Measurements from ENCODE around the gene RGS1.

DNA sequence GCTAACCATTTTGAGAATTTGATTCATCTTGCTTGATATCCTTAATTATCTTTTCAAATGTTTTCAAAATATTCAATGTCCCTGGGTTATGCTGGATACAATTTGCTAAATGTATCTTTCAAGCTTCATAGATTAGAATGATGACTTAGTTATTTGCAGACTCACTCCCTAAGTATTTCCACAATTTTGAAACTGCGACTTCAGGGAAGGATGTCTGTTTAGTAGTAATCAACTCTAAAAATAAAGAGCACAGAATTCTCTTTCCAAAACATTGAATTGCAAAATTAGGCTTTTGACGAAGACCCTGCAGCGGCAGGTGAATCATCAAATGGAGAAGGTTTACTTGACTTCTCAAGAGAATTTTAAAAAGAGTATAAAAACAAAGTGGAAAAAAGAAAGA, 14.2 kb downstream of the RGS1 start:
- TF ChIP-seq, protein P1, sequence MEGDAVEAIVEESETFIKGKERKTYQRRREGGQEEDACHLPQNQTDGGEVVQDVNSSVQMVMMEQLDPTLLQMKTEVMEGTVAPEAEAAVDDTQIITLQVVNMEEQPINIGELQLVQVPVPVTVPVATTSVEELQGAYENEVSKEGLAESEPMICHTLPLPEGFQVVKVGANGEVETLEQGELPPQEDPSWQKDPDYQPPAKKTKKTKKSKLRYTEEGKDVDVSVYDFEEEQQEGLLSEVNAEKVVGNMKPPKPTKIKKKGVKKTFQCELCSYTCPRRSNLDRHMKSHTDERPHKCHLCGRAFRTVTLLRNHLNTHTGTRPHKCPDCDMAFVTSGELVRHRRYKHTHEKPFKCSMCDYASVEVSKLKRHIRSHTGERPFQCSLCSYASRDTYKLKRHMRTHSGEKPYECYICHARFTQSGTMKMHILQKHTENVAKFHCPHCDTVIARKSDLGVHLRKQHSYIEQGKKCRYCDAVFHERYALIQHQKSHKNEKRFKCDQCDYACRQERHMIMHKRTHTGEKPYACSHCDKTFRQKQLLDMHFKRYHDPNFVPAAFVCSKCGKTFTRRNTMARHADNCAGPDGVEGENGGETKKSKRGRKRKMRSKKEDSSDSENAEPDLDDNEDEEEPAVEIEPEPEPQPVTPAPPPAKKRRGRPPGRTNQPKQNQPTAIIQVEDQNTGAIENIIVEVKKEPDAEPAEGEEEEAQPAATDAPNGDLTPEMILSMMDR (IDR thresholded peaks at IDR 0.05) = no peak
- no peak for TF ChIP-seq POLR2A (IDR thresholded peaks at IDR 0.05)
- TF ChIP-seq POLR2AphosphoS5 (IDR thresholded peaks at IDR 0.05; ENCODE audit: insufficient read depth in 1 of 2, low read depth in 1 of 2) = no peak

All from vagina (tissue), 2 donors.